ENCODE results near the gene OPCML.

- TF ChIP-seq, protein P1, sequence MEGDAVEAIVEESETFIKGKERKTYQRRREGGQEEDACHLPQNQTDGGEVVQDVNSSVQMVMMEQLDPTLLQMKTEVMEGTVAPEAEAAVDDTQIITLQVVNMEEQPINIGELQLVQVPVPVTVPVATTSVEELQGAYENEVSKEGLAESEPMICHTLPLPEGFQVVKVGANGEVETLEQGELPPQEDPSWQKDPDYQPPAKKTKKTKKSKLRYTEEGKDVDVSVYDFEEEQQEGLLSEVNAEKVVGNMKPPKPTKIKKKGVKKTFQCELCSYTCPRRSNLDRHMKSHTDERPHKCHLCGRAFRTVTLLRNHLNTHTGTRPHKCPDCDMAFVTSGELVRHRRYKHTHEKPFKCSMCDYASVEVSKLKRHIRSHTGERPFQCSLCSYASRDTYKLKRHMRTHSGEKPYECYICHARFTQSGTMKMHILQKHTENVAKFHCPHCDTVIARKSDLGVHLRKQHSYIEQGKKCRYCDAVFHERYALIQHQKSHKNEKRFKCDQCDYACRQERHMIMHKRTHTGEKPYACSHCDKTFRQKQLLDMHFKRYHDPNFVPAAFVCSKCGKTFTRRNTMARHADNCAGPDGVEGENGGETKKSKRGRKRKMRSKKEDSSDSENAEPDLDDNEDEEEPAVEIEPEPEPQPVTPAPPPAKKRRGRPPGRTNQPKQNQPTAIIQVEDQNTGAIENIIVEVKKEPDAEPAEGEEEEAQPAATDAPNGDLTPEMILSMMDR (IDR thresholded peaks at IDR 0.05): no peak
- TF ChIP-seq EZH2 (IDR thresholded peaks at IDR 0.05; ENCODE audit: borderline replicate concordance, insufficient read depth, low read depth, low read length, poor library complexity, severe bottlenecking): no peak
These were observed 5.5 kb downstream of the OPCML start for GRCh38 chr11:133526790-133527189.
